C4-2B (cell line): ENCODE data around the gene CACTIN.
"Not testable (repeated sequence)": the region's sequence is repeated elsewhere in the genome, so short reads cannot be mapped to it uniquely, and the experiment has no call there.

Experiments used
- H3K27ac ChIP-seq: fragments of 450-650 bp; 2 replicates; pipeline ENCODE4 v1.5.1; 2017
- ZFX ChIP-seq: fragments of 450-650 bp; IDR thresholded peaks from 2 replicates; pipeline ENCODE4 v1.6.1; 2017
- TF ChIP-seq, protein P1 (sequence below): fragments of 450-650 bp; conservative IDR thresholded peaks from 2 replicates; pipeline ENCODE4 v1.5.1; 2017; ENCODE audit warnings: mild to moderate bottlenecking

CACTIN gene

GRCh38 chr19:3590991-3591659, 35.5 kb downstream of the CACTIN start:
- TF ChIP-seq, protein P1, sequence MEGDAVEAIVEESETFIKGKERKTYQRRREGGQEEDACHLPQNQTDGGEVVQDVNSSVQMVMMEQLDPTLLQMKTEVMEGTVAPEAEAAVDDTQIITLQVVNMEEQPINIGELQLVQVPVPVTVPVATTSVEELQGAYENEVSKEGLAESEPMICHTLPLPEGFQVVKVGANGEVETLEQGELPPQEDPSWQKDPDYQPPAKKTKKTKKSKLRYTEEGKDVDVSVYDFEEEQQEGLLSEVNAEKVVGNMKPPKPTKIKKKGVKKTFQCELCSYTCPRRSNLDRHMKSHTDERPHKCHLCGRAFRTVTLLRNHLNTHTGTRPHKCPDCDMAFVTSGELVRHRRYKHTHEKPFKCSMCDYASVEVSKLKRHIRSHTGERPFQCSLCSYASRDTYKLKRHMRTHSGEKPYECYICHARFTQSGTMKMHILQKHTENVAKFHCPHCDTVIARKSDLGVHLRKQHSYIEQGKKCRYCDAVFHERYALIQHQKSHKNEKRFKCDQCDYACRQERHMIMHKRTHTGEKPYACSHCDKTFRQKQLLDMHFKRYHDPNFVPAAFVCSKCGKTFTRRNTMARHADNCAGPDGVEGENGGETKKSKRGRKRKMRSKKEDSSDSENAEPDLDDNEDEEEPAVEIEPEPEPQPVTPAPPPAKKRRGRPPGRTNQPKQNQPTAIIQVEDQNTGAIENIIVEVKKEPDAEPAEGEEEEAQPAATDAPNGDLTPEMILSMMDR, result no peak
- TF ChIP-seq ZFX, result no peak
- H3K27ac ChIP-seq, result no peak overlapping the region

DNA sequence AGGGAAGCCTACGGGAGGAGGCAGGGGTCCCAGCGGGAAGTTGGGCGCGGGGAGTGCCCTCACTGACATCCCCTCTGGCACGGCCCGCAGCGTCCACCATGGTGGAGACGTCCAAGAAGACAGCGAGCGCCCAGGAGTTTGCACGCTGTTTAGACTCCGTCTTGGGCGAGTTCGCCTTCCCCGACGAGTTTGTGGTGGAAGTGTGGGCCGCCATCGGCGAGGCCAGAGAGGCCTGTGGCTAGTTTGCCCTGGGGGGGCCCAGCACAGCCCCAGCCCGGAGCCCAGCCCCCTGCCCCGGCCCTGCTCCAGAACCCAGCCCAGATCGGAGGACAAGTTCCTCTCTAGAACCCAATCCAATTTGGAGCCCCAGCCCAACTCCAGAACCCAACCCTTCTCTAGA, 36.6 kb downstream of the CACTIN start:
- no peak for TF ChIP-seq ZFX
- TF ChIP-seq, protein P1, result no peak

DNA sequence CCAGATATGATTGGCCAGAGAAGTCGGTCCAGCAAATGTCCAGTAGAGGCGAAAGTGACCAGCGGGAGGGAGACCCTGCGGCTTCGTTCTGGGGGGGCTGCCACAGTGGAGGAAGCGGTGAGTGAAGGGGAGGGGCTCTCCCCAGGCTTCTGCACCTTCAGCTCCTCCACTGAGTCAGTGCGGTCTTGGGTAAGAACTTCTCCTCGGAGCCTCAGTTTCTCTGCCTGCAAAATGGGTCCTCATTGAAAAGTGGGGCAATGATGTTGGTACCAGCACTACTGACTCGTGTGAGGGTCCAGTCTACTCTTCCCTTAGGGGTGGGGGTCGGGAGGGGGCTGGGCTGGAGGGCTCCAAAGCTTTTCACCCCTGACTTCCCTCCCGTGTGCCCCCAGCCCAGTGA, 37.2 kb downstream of the CACTIN start:
- H3K27ac ChIP-seq, result no peak overlapping the region
- TF ChIP-seq ZFX, result no peak
- TF ChIP-seq, protein P1, result no peak

More for the DNA sequence above, 36.6 kb downstream of the CACTIN start:
- H3K27ac ChIP-seq, result no peak overlapping the region

DNA sequence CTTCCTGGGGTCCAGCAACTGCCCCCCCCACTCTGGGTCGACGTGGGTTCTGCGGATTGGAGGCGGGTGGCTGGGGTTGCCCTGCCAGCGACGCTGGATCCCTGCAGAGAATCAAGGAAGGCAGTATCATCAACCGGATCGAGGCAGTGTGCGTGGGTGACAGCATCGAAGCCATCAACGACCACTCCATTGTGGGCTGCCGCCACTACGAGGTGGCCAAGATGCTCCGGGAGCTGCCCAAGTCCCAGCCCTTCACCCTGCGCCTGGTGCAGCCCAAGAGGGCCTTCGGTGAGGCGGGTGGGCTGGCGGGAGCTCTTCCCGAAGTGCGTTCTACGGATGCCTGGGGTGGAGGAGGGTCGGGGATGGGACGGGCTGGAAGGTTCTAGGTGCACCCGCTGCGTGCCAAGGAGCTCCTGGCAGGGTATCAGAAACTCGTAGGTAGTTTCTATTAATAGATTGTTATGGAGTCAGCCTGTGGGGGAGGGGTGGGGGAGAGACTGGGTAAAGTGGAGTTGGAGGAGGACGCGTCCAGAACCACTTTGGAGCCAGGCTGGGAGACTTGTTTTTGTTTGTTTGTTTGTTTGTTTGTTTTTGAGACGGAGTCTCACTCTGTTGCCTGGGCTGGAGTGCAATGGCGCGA, 39.8 kb downstream of the CACTIN start:
- H3K27ac ChIP-seq, result no peak overlapping the region
- no peak for TF ChIP-seq ZFX
- TF ChIP-seq, protein P1, result no peak

- H3K27ac ChIP-seq, result no peak overlapping the region
These were observed 40.4 kb downstream of the CACTIN start for GRCh38 chr19:3586127-3586626.

DNA sequence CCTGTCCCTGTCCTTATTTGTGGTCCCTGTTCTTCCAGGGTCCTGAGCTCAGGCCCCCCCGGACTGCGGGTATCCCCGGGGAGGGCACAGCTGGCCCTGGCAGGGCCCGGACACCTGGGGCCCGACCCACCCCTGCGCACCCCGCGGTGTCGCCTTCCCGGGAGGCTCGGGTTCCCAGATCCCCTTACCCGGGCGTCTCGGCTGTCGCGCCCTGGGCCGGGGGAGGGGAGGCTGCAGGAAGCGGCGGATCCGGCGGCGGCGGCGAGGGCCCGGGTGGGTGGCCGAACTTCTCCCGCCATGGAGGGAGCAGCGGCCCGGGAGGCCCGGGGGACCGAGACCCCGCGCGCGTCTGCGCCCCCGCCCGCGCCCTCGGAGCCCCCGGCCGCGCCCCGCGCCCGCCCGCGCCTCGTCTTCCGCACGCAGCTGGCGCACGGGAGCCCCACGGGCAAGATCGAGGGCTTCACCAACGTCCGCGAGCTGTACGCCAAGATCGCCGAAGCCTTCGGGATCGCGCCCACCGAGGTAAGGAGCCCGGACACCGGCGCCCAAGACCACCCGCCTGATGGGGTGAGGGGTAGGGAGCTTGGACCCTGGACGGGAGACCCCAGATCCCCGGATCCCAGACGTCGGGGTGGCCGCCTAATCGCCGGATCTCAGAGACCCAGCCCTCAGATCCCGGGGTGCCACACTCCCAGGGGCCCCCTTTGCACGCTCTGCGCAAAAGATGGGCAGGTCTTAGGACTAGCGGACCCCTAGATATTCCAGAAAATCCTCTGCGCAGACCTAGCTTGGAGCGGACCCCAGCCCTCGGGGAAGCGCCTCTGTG, 41.1 kb downstream of the CACTIN start, which contains the start of gene GIPC3:
Gene GIPC3, plus strand, starts transcription at position 178 of the 826 bp plus-strand sequence. Its CDS starts 120 bp downstream, at position 298.
- TF ChIP-seq, protein P1, result no peak
- no peak for TF ChIP-seq ZFX
- no peak within 1 kb of the TSS for H3K27ac ChIP-seq

More at GRCh38 chr19:3586127-3586626, 40.4 kb downstream of the CACTIN start:
- TF ChIP-seq ZFX, result no peak
- TF ChIP-seq, protein P1, result no peak; the same call in 1 of the 2 replicates

GRCh38 chr19:3584036-3584802, 42.4 kb downstream of the CACTIN start:
- H3K27ac ChIP-seq, result not testable (repeated sequence)

DNA sequence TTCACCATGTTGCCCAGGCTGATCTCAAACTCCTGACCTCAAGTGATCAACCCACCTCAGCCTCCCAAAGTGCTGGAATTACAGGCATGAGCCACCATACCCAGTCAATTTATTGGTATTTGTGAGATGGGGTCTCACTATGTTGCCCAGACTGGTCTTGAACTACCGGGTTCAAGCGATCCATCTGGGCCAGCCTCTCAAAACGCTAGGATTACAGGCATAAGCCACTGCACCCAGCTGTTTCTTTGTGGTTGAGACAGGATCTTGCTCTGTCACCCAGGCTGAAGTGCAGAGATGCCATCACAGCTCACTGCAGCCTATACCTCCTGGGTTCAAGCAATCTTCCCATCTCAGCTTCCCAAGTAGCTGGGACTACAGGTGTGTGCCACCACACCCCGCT, 44.8 kb downstream of the CACTIN start:
- not testable (repeated sequence) for H3K27ac ChIP-seq
